Measurements from ENCODE around the gene PP2D1.
A peak's percentile ranks its signal among the peaks of the same experiment; 100 is the strongest.
"Not testable (repeated sequence)": the region's sequence is repeated elsewhere in the genome, so short reads cannot be mapped to it uniquely, and the experiment has no call there.

PP2D1 gene

GRCh38 chr3:20039765-20040547 is 27.9 kb upstream of the PP2D1 start, which contains the start of gene KAT2B:
TSS of gene KAT2B (plus strand) at chr3:20040446. CDS start at chr3:20040478, 32 bp downstream.
- DNase-seq = peak; percentile 71

GRCh38 chr3:20039466-20039764 is 27.4 kb upstream of the PP2D1 start:
- DNase-seq = no peak

- DNase-seq = no peak
These were observed 26.8 kb upstream of the PP2D1 start for GRCh38 chr3:20038699-20039465.

GRCh38 chr3:20037255-20037996 is 25.4 kb upstream of the PP2D1 start:
- DNase-seq = no peak

- no peak for DNase-seq
These were observed 23.0 kb upstream of the PP2D1 start for GRCh38 chr3:20035019-20035418.

GRCh38 chr3:20031939-20032338 is 19.9 kb upstream of the PP2D1 start:
- DNase-seq = not testable (repeated sequence)

- no peak for DNase-seq
These were observed 16.9 kb upstream of the PP2D1 start for GRCh38 chr3:20028905-20029331.

GRCh38 chr3:20027136-20027535 is 15.1 kb upstream of the PP2D1 start:
- DNase-seq = no peak

GRCh38 chr3:20023623-20024405 is 11.8 kb upstream of the PP2D1 start:
- DNase-seq = no peak

GRCh38 chr3:20022954-20023622 is 11.0 kb upstream of the PP2D1 start:
- DNase-seq = no peak

GRCh38 chr3:20016076-20016475 is 4.0 kb upstream of the PP2D1 start:
- DNase-seq = not testable (repeated sequence)

- no peak for DNase-seq
These were observed 3.5 kb upstream of the PP2D1 start for GRCh38 chr3:20015525-20015924.

GRCh38 chr3:20013396-20013795 is 1.3 kb upstream of the PP2D1 start:
- DNase-seq = no peak

GRCh38 chr3:20008646-20009045 is 3.4 kb downstream of the PP2D1 start:
- no peak for DNase-seq

GRCh38 chr3:20007960-20008359 is 4.1 kb downstream of the PP2D1 start:
- DNase-seq = no peak

- DNase-seq = no peak
These were observed 10.1 kb downstream of the PP2D1 start for GRCh38 chr3:20001932-20002331.

GRCh38 chr3:19997502-19997901 is 14.6 kb downstream of the PP2D1 start:
- DNase-seq = no peak

GRCh38 chr3:19994796-19995195 is 17.3 kb downstream of the PP2D1 start:
- DNase-seq = no peak

- DNase-seq = not testable (repeated sequence)
These were observed 23.2 kb downstream of the PP2D1 start for GRCh38 chr3:19988904-19989303.

GRCh38 chr3:19972054-19972453 is 40.0 kb downstream of the PP2D1 start:
- DNase-seq = no peak

- no peak for DNase-seq
These were observed 41.7 kb downstream of the PP2D1 start for GRCh38 chr3:19970327-19970726.

GRCh38 chr3:19967812-19968211 is 44.3 kb downstream of the PP2D1 start:
- DNase-seq = no peak
